Effector memory CD8-positive, alpha-beta T cell (primary cell): Measurements from ENCODE around the gene ALKBH4.
"Not testable (repeated sequence)": the region's sequence is repeated elsewhere in the genome, so short reads cannot be mapped to it uniquely, and the experiment has no call there.

Source experiments
- ATAC-seq: fragments of 150-1000 bp; cut with Tn5 transposase; replicated peaks from 2 replicates; pipeline ENCODE4 v1.10.0; 2021; ENCODE audit warnings: mild to moderate bottlenecking, moderate library complexity
- DNase-seq, 3 experiments: peaks; one replicate each; pipeline ENCODE4 v3.0.0; 2021
- H3K27ac Mint-ChIP-seq, 2 donors: one replicate each; pipeline ENCODE4 v1.8.0; 2022; ENCODE audit warnings: mild to moderate bottlenecking in 2 of 2, mixed read lengths in 2 of 2, moderate library complexity in 2 of 2
- H3K27me3 Mint-ChIP-seq, 2 donors: one replicate each; pipeline ENCODE4 v1.8.0; 2022; ENCODE audit warnings: mixed read lengths in 2 of 2
- H3K36me3 Mint-ChIP-seq: one replicate; pipeline ENCODE4 v1.8.0; 2022; ENCODE audit warnings: mild to moderate bottlenecking, moderate library complexity, mixed read lengths; ENCODE audit not compliant: insufficient read depth
- H3K4me1 Mint-ChIP-seq, 2 donors: one replicate each; pipeline ENCODE4 v1.8.0; 2022; ENCODE audit warnings: low read depth in 2 of 2, mixed read lengths in 2 of 2
- H3K4me3 Mint-ChIP-seq, 2 donors: one replicate each; pipeline ENCODE4 v1.8.0; 2022; ENCODE audit warnings: mild to moderate bottlenecking in 2 of 2, mixed read lengths in 2 of 2, moderate library complexity in 2 of 2
- H3K9me3 Mint-ChIP-seq, 2 donors: one replicate each; pipeline ENCODE4 v1.8.0; 2022; ENCODE audit warnings: mixed read lengths in 2 of 2

The ALKBH4 gene

DNA sequence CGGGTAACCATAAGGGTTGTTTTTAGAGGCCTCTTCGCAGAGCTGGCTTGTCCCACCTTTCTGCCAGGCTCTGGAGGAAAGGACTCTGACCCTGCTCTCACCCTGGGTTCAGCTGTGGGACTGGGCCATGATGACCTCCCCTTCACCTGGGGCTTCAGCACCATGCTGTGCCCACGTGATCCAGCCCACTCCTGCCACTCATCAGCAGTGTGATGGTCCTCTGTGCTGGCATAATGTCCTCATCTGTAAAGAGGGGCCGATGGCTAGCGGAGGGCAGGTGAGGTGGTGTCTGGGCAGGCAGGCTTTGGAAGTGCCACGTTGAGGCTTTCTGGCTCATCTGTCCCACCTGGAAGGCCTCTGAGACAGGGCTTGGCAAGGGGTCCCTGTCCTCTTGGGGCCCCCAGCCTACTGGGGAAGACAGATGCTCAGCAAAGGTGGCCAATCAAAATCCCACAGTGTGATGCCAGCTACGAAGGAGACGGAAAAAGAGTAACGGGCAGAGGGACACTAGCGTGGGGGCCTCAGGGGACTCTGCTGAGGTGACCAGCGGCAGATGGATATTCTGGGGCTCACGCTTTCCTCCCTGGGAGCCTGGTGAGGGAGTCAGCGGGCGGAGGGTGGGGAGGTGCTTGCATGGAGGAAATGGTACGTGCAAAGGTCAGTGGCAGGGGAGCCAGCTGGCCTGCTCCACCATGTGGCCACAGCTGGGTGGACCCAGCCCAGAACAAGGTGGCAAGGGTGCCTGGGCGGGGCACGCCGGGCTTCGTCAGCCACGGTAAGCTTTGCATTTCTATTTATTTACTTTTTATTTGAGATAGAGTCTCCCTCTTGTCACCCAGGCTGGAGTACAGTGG, 5.5 kb upstream of the ALKBH4 start:
- H3K4me3 Mint-ChIP-seq = no peak overlapping the region
- peak overlapping the region in 1 of 2 donors; percentile 68 for H3K27ac Mint-ChIP-seq
- H3K4me1 Mint-ChIP-seq = peaks cover 10 to 17% of the 10 kb centered on the region in 2 donors
- no peaks in the 10 kb centered on the region for H3K9me3 Mint-ChIP-seq
- no peak for DNase-seq
- H3K27me3 Mint-ChIP-seq = no peaks in the 10 kb centered on the region
- ATAC-seq = no peak
- peaks cover 37% of the 10 kb centered on the region for H3K36me3 Mint-ChIP-seq

DNA sequence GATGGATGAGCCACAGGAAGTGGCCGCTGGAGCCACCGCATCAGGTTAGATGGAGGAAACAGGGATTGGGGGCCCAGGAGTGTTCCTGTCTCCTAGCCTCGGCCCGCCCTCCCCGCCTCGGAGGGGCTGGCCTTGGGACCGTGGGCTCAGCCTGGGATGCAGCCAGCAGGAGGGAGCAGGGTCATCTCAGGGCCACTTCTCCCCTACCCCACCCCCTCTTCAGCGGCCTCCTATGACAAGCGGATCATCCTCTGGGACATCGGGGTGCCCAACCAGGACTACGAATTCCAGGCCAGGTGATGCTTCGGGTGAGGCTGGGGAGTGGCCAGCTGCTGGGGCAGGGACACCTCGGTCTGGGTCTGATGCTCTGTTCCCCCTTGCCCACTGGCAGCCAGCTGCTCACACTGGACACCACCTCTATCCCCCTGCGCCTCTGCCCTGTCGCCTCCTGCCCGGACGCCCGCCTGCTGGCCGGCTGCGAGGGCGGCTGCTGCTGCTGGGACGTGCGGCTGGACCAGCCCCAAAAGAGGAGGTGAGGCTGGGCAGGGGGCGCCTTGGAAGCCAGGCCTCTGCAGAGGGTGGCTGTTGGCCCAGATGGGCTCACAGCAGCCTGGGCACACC, 4.8 kb upstream of the ALKBH4 start:
- H3K27ac Mint-ChIP-seq = no peak overlapping the region
- no peak for ATAC-seq
- H3K4me1 Mint-ChIP-seq = peaks cover 11 to 17% of the 10 kb centered on the region in 2 donors
- no peak overlapping the region for H3K4me3 Mint-ChIP-seq
- no peak for DNase-seq
- H3K36me3 Mint-ChIP-seq = peaks cover 37% of the 10 kb centered on the region
- no peaks in the 10 kb centered on the region for H3K27me3 Mint-ChIP-seq
- no peaks in the 10 kb centered on the region for H3K9me3 Mint-ChIP-seq

DNA sequence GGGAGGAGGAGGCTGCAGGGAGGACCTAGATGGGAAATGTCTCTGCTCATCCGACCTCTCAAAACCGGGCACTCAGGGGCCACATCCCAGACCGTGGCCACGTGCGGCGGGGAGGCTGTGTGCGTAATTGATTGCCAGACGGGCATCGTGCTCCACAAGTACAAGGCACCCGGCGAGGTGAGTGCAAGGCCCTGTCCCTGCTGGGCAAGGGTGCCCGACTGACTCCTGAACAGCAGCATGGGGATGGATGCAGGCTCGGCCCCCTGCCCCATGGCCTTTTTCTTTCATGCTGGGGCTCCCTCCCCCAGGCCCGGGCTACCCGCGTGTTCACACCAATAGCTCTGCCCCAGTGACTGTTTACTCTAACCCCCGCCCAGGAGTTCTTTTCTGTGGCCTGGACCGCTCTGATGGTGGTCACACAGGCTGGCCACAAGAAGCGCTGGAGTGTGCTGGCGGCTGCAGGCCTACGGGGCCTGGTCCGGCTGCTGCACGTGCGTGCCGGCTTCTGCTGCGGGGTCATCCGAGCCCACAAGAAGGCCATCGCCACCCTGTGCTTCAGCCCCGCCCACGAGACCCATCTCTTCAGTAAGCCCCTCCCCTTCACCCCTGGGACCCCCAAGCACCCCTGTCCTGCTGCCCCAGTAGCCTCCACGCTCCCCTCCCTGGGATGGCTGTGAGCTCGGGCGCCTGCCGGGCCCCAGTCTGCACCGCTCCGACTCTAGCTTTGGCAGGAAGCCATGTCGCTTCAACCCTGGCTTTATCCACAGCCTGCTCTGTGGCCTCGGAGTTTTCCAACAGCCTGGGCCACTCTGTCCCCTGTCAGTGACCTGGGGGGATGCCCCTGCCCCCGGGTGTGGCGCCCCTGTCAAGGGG, 4.1 kb upstream of the ALKBH4 start:
- Mint-ChIP-seq H3K9me3 (no peaks in the 10 kb centered on the region), H3K36me3 (peaks cover 42% of the 10 kb centered on the region), H3K4me3 (no peak overlapping the region), H3K27ac (no peak overlapping the region), H3K4me1 (peaks cover 18 to 23% of the 10 kb centered on the region in 2 donors), H3K27me3 (no peaks in the 10 kb centered on the region)
- ATAC-seq = no peak
- no peak for DNase-seq

DNA sequence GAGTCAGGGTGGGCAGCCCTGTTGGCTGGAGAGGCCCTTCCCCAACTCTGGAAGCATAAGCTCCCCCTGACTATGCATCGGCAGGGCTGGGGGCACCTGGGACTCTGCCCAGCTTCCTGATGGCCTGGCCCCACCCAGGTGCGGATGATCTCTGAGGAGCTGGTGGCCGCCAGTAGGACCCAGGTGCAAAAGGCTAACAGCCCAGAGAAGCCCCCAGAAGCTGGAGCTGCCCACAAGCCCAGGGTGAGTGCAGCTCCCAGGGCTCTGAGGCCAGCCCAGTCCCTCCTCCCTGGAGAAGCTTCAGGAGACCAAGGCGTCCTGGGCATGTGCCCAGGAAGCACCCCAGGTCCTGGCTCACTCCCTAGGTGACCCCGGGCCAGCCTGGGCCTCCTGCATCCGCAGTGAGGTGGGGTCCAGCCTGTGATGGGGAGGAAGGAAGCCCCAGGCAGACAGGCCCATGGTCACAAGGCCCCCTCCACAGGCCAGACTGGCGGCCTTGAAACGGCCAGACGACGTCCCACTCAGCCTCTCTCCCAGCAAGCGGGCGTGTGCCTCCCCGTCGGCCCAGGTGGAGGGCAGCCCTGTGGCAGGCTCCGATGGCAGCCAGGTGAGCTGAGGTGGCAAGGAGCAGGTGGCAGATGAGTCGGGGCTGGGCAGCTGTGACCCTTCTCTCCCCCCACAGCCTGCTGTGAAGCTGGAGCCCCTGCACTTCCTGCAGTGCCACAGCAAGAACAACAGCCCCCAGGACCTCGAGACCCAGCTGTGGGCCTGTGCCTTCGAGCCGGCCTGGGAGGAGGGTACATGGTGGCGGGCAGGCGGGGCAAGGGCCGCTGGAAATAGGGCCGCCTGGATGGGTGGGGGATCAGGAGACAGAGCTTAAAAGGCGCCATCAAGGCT, 3.2 kb upstream of the ALKBH4 start:
- Mint-ChIP-seq H3K9me3 (no peaks in the 10 kb centered on the region), H3K4me3 (no peak overlapping the region), H3K27ac (no peak overlapping the region), H3K36me3 (peaks cover 39% of the 10 kb centered on the region), H3K27me3 (no peaks in the 10 kb centered on the region), H3K4me1 (peaks cover 21 to 26% of the 10 kb centered on the region in 2 donors)
- ATAC-seq (no peak), DNase-seq (no peak)

DNA sequence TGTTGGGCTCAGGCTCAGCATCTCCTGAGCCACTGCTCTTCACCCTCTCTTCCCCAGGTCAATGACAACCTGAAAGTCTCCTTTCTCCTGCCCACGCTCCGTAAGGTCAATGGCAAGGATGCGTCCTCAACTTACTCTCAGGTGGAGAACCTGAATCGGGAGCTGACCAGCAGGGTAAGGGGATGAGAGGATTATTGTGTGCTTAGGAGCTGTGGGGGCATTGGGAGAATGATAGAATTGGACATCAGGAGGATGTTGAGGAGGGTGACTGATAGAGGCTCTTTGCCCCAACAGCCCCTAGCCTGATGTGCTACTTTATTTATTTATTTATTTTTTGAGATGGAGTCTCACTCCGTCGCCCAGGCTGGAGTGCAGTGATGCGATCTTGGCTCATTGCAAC, 1.4 kb upstream of the ALKBH4 start:
- H3K4me3 Mint-ChIP-seq = peak overlapping the region; percentile 87 to 88
- peaks cover 27 to 32% of the 10 kb centered on the region in 2 donors for H3K4me1 Mint-ChIP-seq
- peaks cover 28% of the 10 kb centered on the region for H3K36me3 Mint-ChIP-seq

DNA sequence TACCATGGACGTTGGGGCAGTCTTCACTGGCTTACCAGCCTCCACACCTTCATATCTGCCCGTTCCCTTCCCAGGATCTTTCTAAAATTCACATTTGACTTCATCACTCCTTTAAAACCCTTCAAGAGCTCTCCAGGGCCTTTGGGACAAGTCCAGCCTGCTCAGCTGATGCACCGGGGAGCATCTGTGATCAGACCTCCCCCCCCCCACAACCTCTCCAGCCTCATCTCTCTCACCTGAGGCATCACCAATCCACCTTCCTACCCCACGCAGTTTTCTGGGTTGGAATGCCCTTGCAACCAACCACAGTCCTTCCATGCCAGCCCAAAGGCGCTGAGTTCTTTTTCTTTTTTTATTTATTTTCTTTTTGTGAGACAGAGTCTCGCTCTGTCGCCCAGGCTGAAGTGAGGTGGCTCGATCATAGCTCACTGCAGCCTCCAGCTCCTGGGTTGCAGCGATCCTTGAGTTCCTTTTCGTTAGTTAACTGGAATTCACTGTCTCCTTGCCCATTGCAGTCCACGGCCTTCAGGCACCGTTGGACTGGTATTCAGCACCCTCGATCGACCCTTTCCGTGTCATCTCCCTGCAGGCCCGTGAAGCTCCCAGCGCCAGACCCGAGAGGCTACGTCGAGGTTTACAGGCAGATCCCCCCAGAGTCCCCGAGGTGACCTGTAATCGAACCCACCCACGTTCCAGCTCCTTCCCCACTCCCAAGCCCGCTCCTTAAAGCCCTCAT, 654 bp downstream of the ALKBH4 start:
- Mint-ChIP-seq H3K9me3 (no peaks in the 10 kb centered on the region), H3K4me1 (peaks cover 25 to 32% of the 10 kb centered on the region in 2 donors), H3K27me3 (no peaks in the 10 kb centered on the region), H3K4me3 (peak overlapping the region; percentile 87 to 88), H3K36me3 (peaks cover 23% of the 10 kb centered on the region), H3K27ac (peak overlapping the region; percentile 56 to 91)
- no peak for ATAC-seq
- no peak for DNase-seq

More for the DNA sequence above, 1.4 kb upstream of the ALKBH4 start:
- Mint-ChIP-seq H3K27me3 (no peaks in the 10 kb centered on the region), H3K27ac (no peak overlapping the region), H3K9me3 (no peaks in the 10 kb centered on the region)
- DNase-seq (no peak), ATAC-seq (no peak)

DNA sequence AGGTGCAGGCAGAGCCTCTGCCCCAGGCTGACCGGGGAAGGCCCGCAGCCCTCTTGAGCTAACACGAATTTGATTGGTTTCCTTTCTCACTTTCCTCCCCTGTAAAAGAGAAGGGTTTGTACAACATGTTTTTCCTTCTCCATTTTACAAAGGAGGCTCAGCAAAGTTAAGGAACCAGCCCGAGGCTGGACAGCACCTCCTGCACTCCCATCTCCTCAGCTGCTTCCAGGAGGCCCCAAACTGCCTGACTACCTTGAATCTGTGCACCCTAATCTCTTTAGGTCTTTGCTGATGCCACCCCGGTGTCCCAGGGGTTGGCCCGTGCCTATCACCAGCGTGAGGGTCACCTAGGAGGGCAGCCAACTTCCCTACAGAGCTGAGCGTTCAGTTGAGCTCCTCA, 4.2 kb downstream of the ALKBH4 start:
- no peak for ATAC-seq
- Mint-ChIP-seq H3K4me1 (peaks cover 15 to 23% of the 10 kb centered on the region in 2 donors), H3K4me3 (no peak overlapping the region), H3K9me3 (no peaks in the 10 kb centered on the region), H3K27me3 (no peaks in the 10 kb centered on the region), H3K27ac (peak overlapping the region in 1 of 2 donors; percentile 71), H3K36me3 (peaks cover 41% of the 10 kb centered on the region)
- no peak for DNase-seq

DNA sequence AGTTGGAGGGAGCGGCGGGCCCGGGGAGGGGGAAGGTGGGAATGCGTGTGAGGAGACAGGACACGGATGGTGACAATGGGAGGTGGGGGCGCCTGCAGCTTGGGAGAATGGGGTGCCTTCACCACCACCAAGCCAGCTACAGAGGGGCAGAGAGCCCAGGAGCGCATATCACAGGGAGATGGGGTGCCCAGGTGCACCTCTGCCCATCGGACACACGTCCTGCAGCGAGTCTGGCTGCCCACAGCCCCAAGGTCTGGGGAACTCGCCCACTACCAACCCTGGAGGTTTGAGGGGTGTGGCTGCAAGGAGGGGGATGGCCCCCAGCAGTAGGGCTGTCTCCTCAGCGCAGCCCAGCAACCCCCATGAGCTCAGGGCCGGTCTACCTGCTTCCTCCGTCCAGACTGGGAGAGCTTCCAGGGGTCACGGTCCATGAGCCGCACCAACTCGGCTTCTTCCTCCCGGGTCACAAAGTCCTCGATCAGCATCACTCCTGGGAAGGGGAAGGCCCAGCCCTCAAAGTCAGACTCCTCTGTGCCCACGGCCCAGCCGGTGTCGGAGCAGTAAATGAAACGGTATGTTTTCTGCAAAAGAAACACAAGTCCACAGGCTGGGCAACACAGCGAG, 5.3 kb downstream of the ALKBH4 start:
- ATAC-seq (no peak), DNase-seq (no peak)
- no peaks in the 10 kb centered on the region for H3K9me3 Mint-ChIP-seq
- H3K36me3 Mint-ChIP-seq = peaks cover 47% of the 10 kb centered on the region
- peaks cover 14 to 24% of the 10 kb centered on the region in 2 donors for H3K4me1 Mint-ChIP-seq
- no peaks in the 10 kb centered on the region for H3K27me3 Mint-ChIP-seq
- H3K27ac Mint-ChIP-seq = no peak overlapping the region
- no peak overlapping the region for H3K4me3 Mint-ChIP-seq

DNA sequence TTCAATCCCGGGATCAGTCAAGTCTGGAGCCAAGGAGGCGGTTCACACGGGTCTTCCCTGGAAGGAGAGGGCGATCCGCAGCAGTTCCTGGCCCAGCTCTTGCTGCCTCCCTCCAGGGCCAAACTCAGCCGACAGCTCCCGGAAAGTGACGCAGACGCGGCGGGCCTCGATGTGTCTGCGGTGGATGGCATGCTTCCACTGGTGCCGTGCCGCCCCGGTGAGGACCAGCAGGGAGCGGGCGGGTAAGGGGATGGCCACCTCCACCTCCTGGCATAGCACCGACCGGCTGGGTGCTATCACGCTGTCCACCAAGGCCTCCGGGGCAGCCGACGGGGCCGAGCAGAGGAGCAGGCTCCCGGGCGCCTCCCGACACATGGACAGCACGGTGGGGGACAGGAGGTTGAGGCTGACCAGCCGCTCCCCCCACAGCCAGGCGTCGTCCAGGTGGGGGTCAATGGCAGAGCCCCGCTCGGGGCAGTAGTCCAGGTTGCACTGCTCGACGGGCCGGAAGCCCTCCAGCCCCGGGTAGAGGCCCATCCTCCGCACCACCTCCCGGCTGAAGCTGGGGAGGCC, 7.2 kb downstream of the ALKBH4 start:
- ATAC-seq (no peak), DNase-seq (no peak)
- Mint-ChIP-seq H3K27ac (no peak overlapping the region), H3K27me3 (no peaks in the 10 kb centered on the region), H3K4me3 (no peak overlapping the region), H3K36me3 (peaks cover 46% of the 10 kb centered on the region), H3K9me3 (no peaks in the 10 kb centered on the region), H3K4me1 (peaks cover 3 to 11% of the 10 kb centered on the region in 2 donors)

DNA sequence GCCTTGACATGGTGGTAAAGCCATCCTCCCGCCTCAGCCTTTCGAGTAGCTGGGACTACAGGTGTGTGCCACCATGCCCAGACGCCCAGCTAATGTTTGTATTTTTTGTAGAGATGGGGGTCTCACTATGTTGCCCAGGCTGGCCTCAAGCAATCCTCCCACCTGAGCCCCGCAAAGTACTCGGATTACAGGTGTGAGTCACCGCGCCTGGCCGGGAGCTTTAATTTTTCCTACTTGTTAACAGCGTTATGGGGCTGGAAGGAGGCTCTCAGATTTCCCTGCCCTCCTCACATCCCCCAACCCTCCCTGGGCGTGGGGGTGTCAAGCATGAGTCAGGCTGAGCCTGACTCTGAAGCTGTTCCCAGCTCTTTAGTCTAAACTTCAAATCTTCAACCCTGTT, 8.3 kb downstream of the ALKBH4 start:
- Mint-ChIP-seq H3K9me3 (no peaks in the 10 kb centered on the region), H3K36me3 (peaks cover 46% of the 10 kb centered on the region), H3K27ac (no peak overlapping the region), H3K27me3 (no peaks in the 10 kb centered on the region), H3K4me1 (peaks cover 0 to 3% of the 10 kb centered on the region in 2 donors), H3K4me3 (no peak overlapping the region)
- no peak for ATAC-seq
- DNase-seq = no peak

DNA sequence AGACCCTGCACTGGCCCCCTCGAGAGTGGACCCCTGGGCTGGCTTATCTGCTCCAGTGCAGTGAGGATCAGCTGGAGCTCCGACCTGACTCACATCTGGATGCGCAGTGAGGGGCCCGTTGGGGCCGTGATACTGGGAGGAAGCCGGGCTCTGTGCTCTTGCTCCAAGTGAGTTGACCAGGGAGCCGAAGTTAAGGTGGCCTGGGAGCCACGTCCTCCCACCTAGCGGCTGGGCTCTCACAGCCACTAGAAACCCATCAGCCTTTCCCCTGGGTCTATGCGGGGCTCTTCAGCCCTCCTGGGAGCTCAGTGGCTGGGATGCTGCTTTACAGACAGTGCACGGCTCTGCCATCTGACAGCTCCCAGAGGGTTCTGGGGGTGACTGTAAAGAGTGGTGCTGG, 9.1 kb downstream of the ALKBH4 start:
- no peak overlapping the region for H3K27ac Mint-ChIP-seq
- no peak overlapping the region for H3K4me3 Mint-ChIP-seq
- H3K36me3 Mint-ChIP-seq = peaks cover 46% of the 10 kb centered on the region
- peaks cover 0 to 3% of the 10 kb centered on the region in 2 donors for H3K4me1 Mint-ChIP-seq
- DNase-seq = no peak
- H3K27me3 Mint-ChIP-seq = no peaks in the 10 kb centered on the region
- ATAC-seq = no peak
- H3K9me3 Mint-ChIP-seq = no peaks in the 10 kb centered on the region

DNA sequence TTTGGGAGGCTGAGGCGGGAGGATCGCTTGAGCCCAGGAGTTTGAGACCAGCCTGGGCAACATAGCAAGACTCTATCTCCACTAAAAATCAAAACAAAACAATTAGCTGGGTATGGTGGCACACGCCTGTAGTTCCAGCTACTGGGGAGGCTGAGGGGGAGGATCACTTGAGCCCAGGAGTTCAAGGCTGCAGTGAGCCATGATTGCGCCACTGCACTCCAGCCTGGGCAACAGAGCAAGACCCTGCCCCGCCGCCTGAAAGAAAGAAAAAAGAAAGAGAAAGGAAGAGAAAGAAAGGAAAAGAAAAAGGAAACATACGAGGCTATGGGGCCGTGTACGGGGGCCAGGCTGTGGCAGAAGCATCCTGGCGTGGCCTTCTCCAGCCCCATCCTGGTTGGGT, 9.7 kb downstream of the ALKBH4 start:
- not testable (repeated sequence) for H3K27me3 Mint-ChIP-seq, H3K27ac Mint-ChIP-seq, DNase-seq, ATAC-seq, H3K4me3 Mint-ChIP-seq, H3K9me3 Mint-ChIP-seq, H3K4me1 Mint-ChIP-seq
- peaks cover 46% of the 10 kb centered on the region for H3K36me3 Mint-ChIP-seq
